ENCODE data around the gene CCNY. TPM values are rescaled to one million over a fixed set of nuclear protein-coding genes. Genes with fewer than 3 reads are reported as not detected.

The CCNY gene
- total and polyA plus RNA-seq, 12 donors: 26.0 to 99.4 (median 88.9) TPM

DNA sequence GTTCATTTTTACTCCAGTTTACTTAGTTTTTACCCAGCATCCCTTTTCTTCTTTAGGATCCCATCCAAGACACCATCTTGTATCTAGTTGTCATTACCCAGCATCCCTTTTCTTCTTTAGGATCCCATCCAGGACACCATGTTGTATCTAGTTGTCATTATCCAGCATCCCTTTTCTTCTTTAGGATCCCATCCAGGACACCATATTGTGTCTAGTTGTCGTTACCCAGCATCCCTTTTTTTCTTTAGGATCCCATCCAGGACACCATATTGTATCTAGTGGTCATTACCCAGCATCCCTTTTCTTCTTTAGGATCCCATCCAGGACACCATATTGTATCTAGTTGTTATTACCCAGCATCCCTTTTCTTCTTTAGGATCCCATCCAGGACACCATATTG lies 205.4 kb downstream of the CCNY start:
- H3K36me3 ChIP-seq: peaks cover 0 to 63% (median 3%) of the 10 kb centered on the region in 9 donors
- DNase-seq (no peak), ATAC-seq (no peak)
- WGBS, 2 donors: 97 to 100% methylated on average over 1 of the region's 1 CpG
- peaks cover 0 to 24% (median 7%) of the 10 kb centered on the region in 9 donors for H3K4me1 ChIP-seq
- TF ChIP-seq, protein P1, sequence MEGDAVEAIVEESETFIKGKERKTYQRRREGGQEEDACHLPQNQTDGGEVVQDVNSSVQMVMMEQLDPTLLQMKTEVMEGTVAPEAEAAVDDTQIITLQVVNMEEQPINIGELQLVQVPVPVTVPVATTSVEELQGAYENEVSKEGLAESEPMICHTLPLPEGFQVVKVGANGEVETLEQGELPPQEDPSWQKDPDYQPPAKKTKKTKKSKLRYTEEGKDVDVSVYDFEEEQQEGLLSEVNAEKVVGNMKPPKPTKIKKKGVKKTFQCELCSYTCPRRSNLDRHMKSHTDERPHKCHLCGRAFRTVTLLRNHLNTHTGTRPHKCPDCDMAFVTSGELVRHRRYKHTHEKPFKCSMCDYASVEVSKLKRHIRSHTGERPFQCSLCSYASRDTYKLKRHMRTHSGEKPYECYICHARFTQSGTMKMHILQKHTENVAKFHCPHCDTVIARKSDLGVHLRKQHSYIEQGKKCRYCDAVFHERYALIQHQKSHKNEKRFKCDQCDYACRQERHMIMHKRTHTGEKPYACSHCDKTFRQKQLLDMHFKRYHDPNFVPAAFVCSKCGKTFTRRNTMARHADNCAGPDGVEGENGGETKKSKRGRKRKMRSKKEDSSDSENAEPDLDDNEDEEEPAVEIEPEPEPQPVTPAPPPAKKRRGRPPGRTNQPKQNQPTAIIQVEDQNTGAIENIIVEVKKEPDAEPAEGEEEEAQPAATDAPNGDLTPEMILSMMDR (IDR thresholded peaks at IDR 0.05): no peak
- no peaks in the 10 kb centered on the region for H3K9me3 ChIP-seq
- no peak overlapping the region for H3K4me3 ChIP-seq
- no peaks in the 10 kb centered on the region for H3K27me3 ChIP-seq
- intact Hi-C loops (cut with DNase I): no loop called here
- H3K27ac ChIP-seq: no peak overlapping the region

DNA sequence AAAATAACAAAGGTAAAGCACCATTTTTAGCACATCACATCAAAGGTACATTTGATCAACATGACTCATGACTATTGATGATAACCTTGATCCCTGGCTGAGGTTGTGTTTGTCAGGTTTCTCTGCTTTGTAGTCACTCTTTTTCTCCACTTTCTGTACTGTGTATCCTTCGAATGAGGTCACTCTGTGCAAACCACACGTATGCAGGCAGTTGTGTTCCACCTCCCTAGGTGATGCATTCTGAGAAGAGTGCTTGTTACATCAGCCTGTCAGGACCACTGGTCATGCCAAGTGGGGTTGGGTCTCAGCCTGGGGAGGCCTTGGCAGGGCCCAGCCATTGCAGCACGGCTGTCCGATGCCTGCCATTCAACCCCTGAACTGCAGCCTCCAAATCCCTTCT lies 206.0 kb downstream of the CCNY start:
- Histone ChIP-seq H3K27ac (no peak overlapping the region), H3K4me1 (peaks cover 0 to 28% (median 7%) of the 10 kb centered on the region in 9 donors), H3K27me3 (no peaks in the 10 kb centered on the region), H3K9me3 (no peaks in the 10 kb centered on the region), H3K4me3 (no peak overlapping the region), H3K36me3 (peaks cover 0 to 63% (median 3%) of the 10 kb centered on the region in 9 donors)
- ATAC-seq (no peak), DNase-seq (no peak)
- intact Hi-C loops (cut with DNase I): no loop called here
- 81 to 94% methylated on average over 4 of the region's 4 CpGs for WGBS, 2 donors
- TF ChIP-seq, protein P1 (IDR thresholded peaks at IDR 0.05): no peak

DNA sequence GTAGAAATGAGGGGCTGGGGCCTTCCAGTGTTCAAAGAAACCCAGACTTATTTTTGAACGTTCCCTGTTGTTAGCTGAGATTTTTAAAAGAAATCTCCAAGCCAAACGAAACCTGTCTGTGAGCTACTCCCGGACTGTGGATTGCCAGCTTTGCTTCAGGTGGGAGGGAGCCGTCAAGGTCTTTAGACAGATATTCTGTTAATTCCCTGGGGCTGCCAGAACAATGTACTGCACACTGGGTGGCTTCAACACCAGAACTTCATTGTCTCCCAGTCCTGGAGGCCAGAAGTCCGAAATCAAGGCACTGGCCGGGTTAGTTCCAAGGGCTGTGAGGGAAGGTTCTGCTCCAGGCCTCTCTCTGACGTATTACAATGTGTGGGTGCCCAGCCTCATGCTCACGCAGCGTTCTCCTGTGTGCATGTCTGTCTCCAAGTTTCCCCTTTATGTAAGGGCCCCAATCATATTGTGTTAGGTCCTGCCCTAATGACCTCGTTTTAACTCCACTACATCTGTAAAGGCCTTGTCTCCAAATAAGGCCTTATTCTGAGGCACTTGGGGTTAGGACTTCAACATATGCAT lies 208.9 kb downstream of the CCNY start:
- H3K4me1 ChIP-seq: peaks cover 0 to 28% (median 7%) of the 10 kb centered on the region in 9 donors
- intact Hi-C loops (cut with DNase I): no loop called here
- H3K4me3 ChIP-seq: no peak overlapping the region
- TF ChIP-seq, protein P1 (IDR thresholded peaks at IDR 0.05): no peak
- 83 to 84% methylated on average over 10 of the region's 10 CpGs for WGBS, 2 donors
- H3K27me3 ChIP-seq: no peaks in the 10 kb centered on the region
- peaks cover 0 to 66% (median 3%) of the 10 kb centered on the region in 9 donors for H3K36me3 ChIP-seq
- H3K27ac ChIP-seq: peak overlapping the region in 1 of 10 donors; percentile 15
- no peaks in the 10 kb centered on the region for H3K9me3 ChIP-seq
- no peak for ATAC-seq
- DNase-seq: no peak

DNA sequence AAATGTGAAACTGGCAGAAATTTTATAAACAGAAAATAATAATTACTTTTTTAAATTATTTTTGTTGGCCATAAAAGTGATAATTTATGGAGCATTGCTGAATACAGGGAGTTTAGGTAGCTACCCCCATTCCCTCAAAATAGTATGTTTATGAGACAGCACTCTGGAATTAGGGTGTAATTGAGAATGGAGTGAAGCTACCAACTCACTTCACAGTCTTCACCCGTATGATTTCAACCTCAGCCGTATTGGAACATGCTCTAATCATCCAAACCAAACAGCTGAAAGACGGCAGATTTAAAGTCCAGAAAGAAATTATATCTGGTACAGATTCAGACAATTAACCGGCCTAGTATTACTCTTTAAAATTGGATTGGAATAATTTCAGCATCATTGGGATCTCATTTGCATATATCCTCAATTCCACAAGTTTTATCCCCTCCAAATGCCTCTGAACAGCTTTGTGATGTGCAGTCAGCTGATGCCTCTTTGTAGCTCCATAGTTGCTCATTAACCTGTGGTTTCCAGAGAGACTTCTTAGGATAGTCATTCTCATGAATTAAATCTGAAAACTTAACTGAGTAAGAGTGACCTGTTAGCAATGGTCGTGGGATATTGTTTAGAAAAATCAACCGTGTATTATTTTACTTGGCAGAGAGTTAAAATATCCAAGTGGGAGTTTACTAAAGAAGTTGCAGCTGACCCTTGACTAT lies 209.7 kb downstream of the CCNY start:
- Histone ChIP-seq H3K9me3 (no peaks in the 10 kb centered on the region), H3K4me3 (no peak overlapping the region), H3K4me1 (peaks cover 0 to 28% (median 3%) of the 10 kb centered on the region in 9 donors), H3K36me3 (peaks cover 0 to 72% (median 3%) of the 10 kb centered on the region in 9 donors), H3K27me3 (no peaks in the 10 kb centered on the region), H3K27ac (peak overlapping the region in 1 of 10 donors; percentile 15)
- ATAC-seq (no peak), DNase-seq (no peak)
- WGBS, 2 donors: 68 to 70% methylated on average over 6 of the region's 6 CpGs
- intact Hi-C loops (cut with DNase I): no loop called here
- TF ChIP-seq, protein P1 (IDR thresholded peaks at IDR 0.05): no peak
